HCT116 (cell line): ENCODE data around the gene TMEM106C.

Experiments used
- CBX3 ChIP-seq: IDR thresholded peaks from 2 replicates; pipeline ENCODE4 v1.6.1; 2012; ENCODE audit warnings: low read depth
- CTCF ChIP-seq, 3 experiments: fragments of 200-600 bp in 1 of 3; sonication (generic) in 1 of 3; IDR thresholded peaks in 2 of 3; conservative IDR thresholded peaks in 1 of 3; 2 replicates each; pipeline ENCODE4 v1.5.1; 2012 to 2017; ENCODE audit warnings: low read depth in 2 of 3, low read length in 2 of 3, antibody characterized with exemption in 1 of 3, borderline replicate concordance in 1 of 3, control low read depth in 1 of 3, mild to moderate bottlenecking in 1 of 3, mixed read lengths in 1 of 3, mixed run types in 1 of 3, moderate library complexity in 1 of 3; ENCODE audit not compliant: insufficient read depth in 1 of 3
- EZH2 ChIP-seq: fragments of 200-600 bp; sonication (generic); IDR thresholded peaks from 2 replicates; pipeline ENCODE4 v1.6.1; 2017; ENCODE audit warnings: antibody characterized with exemption, mixed run types
- MAX ChIP-seq: IDR thresholded peaks from 2 replicates; pipeline ENCODE4 v1.6.1; 2012
- POLR2A ChIP-seq: IDR thresholded peaks from 2 replicates; pipeline ENCODE4 v1.7.0; 2011; ENCODE audit warnings: borderline replicate concordance; ENCODE audit not compliant: insufficient read depth, insufficient read length; ENCODE audit errors: extremely low read depth
- POLR2AphosphoS5 ChIP-seq: IDR thresholded peaks from 2 replicates; pipeline ENCODE4 v1.6.1; 2011; ENCODE audit warnings: mild to moderate bottlenecking, low read depth, low read length, moderate library complexity
- REST ChIP-seq: IDR thresholded peaks from 2 replicates; pipeline ENCODE4 v1.6.1; 2012; ENCODE audit warnings: low read depth
- SIN3A ChIP-seq: IDR thresholded peaks from 2 replicates; pipeline ENCODE4 v1.6.1; 2012; ENCODE audit warnings: low read depth
- ZBTB33 ChIP-seq: IDR thresholded peaks from 2 replicates; pipeline ENCODE4 v1.6.1; 2011; ENCODE audit warnings: mild to moderate bottlenecking, low read length, moderate library complexity; ENCODE audit not compliant: insufficient replicate concordance; ENCODE audit errors: extremely low read depth

GRCh38 chr12:47980779-47981495 is 17.5 kb downstream of the TMEM106C start:
- TF ChIP-seq CTCF (IDR thresholded peaks at IDR 0.05 in 2 of 3, conservative IDR thresholded peaks at IDR 0.05 in 1 of 3; ENCODE audit: borderline replicate concordance in 1 of 3, insufficient read depth in 1 of 3, low read depth in 2 of 3, low read length in 2 of 3) (no peak), POLR2A (no peak), ZBTB33 (no peak), SIN3A (no peak), REST (no peak), POLR2AphosphoS5 (no peak), MAX (no peak), EZH2 (no peak), CBX3 (no peak)
